MM.1S (cell line): Measurements from ENCODE around the gene ADAMTS2.

Experiments used
- EZH2 ChIP-seq: fragments of 300-600 bp; sonication (generic); optimal IDR thresholded peaks from 2 replicates; pipeline ENCODE3; 2017; ENCODE audit warnings: low read depth, mild to moderate bottlenecking, antibody characterized with exemption, low read length, mixed read lengths
- EZH2phosphoT487 ChIP-seq: fragments of 300-600 bp; sonication (generic); IDR thresholded peaks from 2 replicates; pipeline ENCODE4 v1.6.1; 2018; ENCODE audit warnings: antibody characterized with exemption, low read length
- TF ChIP-seq, protein P1 (sequence below): fragments of 300-600 bp; sonication (generic); IDR thresholded peaks from 2 replicates; pipeline ENCODE4 v1.5.1; 2016; ENCODE audit warnings: antibody characterized with exemption, low read length, mixed read lengths

DNA sequence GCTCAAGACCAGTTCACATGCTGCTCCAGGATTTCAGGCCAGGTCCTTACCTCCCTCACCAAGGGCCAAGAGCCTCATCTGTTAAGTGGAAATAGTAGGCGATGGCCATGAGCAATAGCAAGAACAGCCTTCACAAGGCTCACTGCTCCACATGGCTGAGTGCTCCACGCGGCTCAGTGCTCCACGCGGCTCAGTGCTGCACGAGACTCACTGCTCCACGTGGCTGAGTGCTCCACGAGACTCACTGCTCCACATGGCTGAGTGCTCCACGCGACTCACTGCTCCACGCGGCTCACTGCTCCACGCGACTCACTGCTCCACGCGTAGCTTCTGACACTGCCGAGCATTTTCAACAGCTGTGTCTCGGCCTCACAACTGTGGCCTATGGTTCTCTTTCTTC lies 36.4 kb upstream of the ADAMTS2 start:
- TF ChIP-seq, protein P1, sequence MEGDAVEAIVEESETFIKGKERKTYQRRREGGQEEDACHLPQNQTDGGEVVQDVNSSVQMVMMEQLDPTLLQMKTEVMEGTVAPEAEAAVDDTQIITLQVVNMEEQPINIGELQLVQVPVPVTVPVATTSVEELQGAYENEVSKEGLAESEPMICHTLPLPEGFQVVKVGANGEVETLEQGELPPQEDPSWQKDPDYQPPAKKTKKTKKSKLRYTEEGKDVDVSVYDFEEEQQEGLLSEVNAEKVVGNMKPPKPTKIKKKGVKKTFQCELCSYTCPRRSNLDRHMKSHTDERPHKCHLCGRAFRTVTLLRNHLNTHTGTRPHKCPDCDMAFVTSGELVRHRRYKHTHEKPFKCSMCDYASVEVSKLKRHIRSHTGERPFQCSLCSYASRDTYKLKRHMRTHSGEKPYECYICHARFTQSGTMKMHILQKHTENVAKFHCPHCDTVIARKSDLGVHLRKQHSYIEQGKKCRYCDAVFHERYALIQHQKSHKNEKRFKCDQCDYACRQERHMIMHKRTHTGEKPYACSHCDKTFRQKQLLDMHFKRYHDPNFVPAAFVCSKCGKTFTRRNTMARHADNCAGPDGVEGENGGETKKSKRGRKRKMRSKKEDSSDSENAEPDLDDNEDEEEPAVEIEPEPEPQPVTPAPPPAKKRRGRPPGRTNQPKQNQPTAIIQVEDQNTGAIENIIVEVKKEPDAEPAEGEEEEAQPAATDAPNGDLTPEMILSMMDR = no peak
- TF ChIP-seq EZH2phosphoT487 (no peak), EZH2 (no peak)
